Measurements from ENCODE around the gene SMARCA2.

The SMARCA2 gene

DNA sequence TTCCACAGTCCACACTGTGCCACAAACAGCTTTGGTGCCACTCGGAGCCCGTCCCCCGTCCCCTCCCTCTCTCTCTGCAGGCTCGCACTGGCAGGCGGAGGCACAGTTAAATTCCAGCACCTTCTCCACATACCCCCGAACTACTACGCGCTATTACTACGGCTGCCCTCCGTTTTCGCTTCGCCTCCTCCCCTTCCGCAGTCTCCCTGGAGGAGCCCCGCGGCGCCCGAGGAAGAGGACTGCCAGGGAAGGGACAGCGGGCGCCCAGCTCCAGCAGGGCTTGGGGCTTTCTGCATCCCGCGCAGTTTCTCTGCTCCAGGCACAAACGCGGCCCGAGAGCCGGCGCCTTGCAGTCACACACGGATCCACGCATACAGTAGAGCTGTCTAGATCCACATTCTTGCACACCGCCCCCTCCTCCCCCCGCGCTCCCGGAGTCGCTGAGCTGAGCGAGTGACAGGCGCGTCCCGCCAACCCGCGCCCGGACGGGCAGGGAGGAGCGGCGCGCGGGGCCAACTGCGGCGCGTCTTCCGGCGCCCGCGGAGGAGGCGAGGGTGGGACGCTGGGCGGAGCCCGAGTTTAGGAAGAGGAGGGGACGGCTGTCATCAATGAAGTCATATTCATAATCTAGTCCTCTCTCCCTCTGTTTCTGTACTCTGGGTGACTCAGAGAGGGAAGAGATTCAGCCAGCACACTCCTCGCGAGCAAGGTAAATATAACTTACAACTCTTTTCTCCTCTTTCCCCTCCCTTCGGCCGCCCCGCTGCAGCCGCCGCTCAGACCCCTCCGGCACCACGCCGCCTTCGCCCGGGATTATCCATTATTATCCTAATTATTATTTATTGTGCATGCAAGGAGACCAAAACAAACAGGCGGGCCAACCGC, at the start of gene SMARCA2:
Gene SMARCA2, plus strand, starts transcription at position 652 of the 885 bp plus-strand sequence. CDS start 13,676 bp downstream, outside the sequence.
- DNase-seq = peak; percentile 94
- in situ Hi-C loops (cut with HindIII; ENCODE audit: low pct_ligation_motif_present, low pct_unique_long_range_greater_than_20kb, low sequenced_read_pairs) = no loop called here

DNA sequence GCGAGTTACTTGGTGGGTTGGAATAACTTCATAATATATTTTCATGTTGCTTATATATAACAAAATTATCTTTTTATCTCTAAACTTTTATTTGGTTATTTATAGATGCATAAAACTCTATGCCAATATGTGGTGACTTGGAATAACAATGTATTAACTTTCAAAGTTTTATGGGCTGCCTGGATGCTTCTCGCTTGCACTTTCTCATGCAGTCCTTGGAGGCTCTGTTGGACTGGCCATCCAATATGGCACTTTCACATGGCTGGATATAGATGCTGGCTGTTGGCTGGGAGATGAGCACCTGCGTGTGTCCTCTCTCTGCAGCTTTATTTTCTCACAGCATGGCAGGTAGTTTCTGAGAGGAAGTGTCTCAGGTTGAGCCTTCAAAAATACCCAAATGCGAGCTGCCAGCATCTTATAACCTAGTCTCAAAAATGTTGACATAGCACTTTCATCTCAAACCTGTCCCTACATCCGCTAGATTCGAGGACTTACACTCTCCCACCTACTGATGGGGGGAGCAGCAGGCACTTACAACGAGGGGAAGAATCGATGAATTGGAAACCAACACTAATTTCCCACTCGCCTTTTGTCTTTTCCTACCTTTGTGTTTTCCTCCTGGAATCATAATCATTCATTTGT, 48.3 kb upstream of the SMARCA2 start:
- DNase-seq = no peak

DNA sequence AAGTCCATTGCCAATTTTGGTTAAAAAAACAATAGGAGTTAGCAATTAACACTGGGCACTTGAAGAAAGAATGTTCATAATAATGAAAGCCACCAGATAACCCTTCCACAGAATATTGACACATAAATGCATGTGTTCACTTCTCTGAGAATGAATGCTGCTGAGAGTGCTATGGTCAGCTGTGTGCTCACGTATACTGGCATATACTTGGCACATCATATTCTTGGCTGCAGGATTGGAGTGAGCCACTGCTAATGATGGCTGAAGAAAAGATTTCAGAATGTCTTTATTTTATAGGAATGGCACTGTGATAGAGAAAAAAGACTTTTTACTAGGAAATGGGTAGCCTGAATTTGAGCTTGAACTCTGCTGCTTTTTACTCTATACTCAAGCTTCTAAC, 46.0 kb upstream of the SMARCA2 start:
- DNase-seq = no peak
- in situ Hi-C loops (cut with HindIII; ENCODE audit: low pct_ligation_motif_present, low pct_unique_long_range_greater_than_20kb, low sequenced_read_pairs) = no loop called here

More for the DNA sequence above, 48.3 kb upstream of the SMARCA2 start:
- in situ Hi-C loops (cut with HindIII; ENCODE audit: low pct_ligation_motif_present, low pct_unique_long_range_greater_than_20kb, low sequenced_read_pairs) = no loop called here

DNA sequence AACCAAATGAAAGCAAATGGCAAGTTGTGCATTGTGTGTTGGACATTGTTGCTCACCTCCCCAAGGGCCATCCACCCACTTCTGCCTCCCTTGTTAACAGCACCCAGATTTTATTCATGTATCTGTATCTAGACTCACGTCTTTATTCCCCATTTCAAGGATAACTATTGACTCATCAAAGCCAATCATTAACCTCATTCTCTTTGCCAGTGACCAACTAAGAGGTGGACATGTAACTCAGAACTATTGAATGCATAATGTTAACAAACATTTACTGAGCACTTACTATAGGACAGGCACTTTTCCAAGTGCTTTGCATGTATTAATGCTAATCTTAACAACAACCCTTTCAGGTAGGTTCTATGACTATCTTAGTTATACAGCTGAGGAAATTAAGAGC, 45.2 kb upstream of the SMARCA2 start:
- no peak for DNase-seq
- in situ Hi-C loops (cut with HindIII; ENCODE audit: low pct_ligation_motif_present, low pct_unique_long_range_greater_than_20kb, low sequenced_read_pairs) = no loop called here

DNA sequence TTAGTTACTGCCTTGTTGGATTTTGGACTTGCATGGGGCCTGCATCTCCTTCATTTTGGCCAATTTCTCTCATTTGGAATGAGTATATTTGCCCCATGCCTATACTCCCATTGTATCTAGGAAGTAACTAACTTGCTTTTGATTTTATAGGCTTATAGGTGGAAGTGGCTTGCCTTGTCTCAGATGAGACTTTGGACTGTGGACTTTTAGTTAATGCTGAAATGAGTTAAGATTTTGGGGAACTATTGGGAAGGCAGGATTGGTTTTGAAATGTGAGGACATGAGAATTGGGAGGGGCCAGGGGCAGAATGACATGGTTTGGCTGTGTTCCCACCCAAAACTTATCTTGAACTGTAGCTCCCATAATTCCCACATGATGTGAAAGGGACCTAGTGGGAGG, 42.5 kb upstream of the SMARCA2 start:
- DNase-seq = no peak
- in situ Hi-C loops (cut with HindIII; ENCODE audit: low pct_ligation_motif_present, low pct_unique_long_range_greater_than_20kb, low sequenced_read_pairs) = no loop called here

DNA sequence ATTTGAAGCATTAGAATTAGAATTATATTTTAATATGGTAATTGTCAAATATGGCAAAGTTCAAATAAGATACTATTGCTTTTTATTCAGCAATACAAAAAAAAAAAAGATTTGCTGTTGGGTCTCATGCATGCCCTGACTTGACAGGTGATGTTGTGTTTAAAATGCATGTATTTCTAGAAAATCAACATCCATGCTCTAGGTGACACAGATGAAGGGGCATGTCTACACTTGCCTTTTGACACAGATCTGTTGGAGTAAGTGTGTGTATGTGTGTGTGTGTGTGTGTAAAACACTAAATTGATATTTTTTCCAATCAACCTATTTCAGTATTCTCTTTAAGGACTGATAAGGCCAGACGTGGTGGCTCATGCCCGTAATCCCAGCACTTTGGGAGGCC, 38.1 kb upstream of the SMARCA2 start:
- in situ Hi-C loops (cut with HindIII; ENCODE audit: low pct_ligation_motif_present, low pct_unique_long_range_greater_than_20kb, low sequenced_read_pairs) = no loop called here
- DNase-seq = no peak

DNA sequence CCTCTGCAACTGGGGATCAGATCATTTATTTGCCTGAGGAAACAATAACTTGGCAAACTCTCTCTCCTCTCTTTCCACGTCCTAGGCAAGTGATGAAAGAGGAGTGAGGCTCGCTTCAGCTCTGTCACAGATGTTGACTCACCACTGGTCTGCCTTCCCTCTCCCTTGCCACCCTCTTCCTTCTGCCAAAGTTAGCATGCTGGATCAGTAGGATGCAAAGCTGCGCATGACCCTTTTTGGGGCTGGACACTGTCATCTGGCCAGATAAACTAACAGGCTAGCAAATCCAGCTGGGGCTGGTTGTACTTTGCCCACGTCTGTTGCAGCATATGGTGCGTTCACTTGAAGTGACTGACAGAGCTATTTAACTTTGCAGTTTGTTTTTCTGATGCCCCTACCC, 36.2 kb upstream of the SMARCA2 start:
- no peak for DNase-seq
- in situ Hi-C loops (cut with HindIII; ENCODE audit: low pct_ligation_motif_present, low pct_unique_long_range_greater_than_20kb, low sequenced_read_pairs) = no loop called here

DNA sequence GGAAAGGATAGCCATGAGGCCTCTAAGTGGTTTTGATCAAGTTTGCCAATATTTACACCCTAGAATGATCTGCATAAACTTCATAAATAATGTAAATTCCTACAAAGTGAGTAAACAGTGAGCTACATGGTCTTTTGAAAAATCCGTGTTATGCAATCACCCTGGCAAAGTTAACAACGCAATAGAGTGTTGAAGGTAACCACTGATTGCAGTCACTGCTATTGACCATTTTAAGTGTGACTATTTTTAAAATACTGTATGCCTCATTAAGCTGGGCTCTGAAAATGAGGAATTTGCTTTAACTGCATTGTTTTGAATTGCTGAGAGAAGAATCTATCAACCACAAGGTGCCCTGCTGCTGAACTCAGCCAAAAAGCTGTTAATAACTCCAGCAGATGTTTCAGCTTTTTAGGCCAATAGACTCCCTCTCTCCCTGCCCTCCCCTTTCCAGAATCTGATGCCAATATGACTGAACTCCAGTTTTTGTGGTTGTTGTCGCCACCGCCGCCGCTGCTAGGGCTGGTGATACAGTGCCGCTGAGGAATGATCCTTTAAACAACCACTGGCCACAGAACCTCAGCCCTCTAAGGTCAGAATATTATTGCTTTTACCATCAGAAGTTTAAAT, 35.3 kb upstream of the SMARCA2 start:
- no peak for DNase-seq
- in situ Hi-C loops (cut with HindIII; ENCODE audit: low pct_ligation_motif_present, low pct_unique_long_range_greater_than_20kb, low sequenced_read_pairs) = no loop called here

DNA sequence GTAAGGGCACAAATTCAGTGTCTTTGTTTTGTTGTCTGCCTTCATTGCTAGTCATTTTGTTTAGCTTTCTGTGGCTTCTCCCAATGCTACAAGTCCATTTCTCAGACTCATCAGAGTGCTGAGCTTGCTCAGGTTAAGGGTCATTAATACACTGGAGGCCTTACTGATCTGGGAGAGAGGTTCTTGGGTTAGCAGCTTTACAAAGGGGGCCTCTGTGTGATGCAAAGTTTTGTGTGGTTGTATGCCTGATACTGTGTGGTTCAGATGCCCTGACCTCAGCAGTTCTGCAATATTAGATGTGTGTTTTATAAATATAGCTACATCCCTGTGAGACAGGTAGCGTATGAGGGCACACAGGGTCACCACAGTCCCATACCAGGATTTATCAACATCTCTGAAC, 34.8 kb upstream of the SMARCA2 start:
- no peak for DNase-seq
- in situ Hi-C loops (cut with HindIII; ENCODE audit: low pct_ligation_motif_present, low pct_unique_long_range_greater_than_20kb, low sequenced_read_pairs) = no loop called here

DNA sequence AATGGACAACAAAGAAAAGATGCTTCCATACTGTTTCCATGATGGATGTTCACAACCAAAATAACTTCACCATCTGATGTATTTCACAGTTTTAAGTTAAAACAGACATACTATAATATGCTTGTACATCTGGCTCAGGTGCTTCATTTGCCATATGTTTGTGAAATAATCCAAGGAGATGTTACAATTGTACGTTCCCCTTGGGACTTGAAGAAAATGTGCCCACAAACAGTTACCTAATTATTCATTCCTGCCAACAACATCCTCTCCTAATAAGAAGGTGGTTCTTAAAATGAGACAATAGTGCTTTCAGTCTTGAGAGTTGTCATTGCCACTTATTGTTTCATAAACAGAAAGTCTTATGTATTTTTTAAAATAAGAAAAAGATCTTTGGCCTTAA, 33.1 kb upstream of the SMARCA2 start:
- no peak for DNase-seq
- in situ Hi-C loops (cut with HindIII; ENCODE audit: low pct_ligation_motif_present, low pct_unique_long_range_greater_than_20kb, low sequenced_read_pairs) = no loop called here

DNA sequence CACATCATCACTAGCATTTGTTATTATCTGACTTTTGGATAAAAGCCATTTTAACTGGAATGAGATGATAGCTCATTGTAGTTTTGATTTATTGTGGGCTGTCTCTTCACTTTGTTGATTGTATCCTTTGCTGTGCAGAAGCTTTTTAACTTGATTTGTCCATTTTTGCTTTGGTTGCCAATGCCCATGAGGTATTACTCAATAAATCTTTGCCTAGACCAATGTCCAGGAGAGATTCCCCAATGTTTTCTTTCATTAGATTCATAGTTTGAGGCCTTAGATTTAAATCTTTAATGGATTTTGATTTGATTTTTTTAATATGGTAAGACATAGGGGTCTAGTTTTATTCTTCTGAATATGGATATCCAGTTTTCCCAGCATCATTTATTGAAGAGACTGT, 28.8 kb upstream of the SMARCA2 start:
- in situ Hi-C loops (cut with HindIII; ENCODE audit: low pct_ligation_motif_present, low pct_unique_long_range_greater_than_20kb, low sequenced_read_pairs) = no loop called here
- no peak for DNase-seq

DNA sequence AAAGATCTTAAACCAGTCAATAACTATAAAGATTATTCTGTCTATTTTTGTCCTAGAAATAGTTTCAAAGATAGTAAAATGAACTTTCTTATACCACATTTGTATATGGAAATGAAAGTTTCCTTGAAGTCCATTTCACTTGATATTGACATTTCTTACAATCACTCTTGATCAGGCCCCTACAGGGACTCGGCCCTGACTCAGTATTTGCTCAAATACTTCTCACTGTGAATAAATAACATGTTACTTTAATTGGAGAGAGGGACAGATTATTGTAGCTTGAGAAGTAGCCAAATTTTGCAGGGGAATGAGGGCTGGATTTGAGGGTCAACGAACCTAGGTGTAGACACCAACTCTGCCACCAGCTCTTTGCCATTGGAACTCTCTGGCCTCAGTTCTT, 25.6 kb upstream of the SMARCA2 start:
- in situ Hi-C loops (cut with HindIII; ENCODE audit: low pct_ligation_motif_present, low pct_unique_long_range_greater_than_20kb, low sequenced_read_pairs) = no loop called here

DNA sequence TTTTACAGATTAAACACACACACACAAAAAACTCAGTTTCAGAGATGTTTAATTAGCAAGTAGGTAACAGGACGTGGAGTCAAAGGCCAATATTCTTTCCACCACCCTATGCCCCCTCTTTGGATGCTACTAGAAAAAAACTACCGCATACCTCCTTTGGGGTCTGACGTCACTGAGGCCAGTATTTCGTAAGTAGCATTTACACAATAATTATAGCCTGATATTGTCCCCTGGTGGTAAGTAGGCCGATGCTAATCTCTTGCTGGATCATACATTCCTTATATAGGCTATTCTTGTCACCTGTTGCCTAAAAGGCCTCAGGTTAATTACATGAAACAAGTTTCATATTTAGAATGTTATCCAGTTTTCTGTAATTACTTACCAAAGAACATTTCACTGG, 21.0 kb upstream of the SMARCA2 start:
- in situ Hi-C loops (cut with HindIII; ENCODE audit: low pct_ligation_motif_present, low pct_unique_long_range_greater_than_20kb, low sequenced_read_pairs) = no loop called here
- DNase-seq = no peak

More for the DNA sequence above, 25.6 kb upstream of the SMARCA2 start:
- no peak for DNase-seq

DNA sequence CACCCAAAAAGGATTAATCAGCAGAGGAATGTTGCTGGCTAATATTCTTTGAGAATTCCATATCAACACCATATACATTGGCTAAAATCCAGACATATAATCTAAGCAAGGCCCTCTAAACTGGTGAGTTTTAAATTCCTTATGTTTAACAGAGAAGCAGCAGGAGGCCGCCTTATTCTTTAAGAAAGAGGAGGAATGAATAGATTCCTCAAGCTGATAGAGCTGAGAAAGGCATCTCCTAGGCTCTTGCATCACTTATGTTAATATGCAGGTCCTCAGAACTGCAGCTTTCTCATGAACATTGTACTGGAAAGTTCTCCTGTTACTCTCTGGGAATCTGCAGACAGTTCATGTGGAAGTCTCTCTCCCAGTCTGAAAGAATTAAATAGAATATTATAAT, 20.1 kb upstream of the SMARCA2 start:
- in situ Hi-C loops (cut with HindIII; ENCODE audit: low pct_ligation_motif_present, low pct_unique_long_range_greater_than_20kb, low sequenced_read_pairs) = no loop called here
- no peak for DNase-seq

DNA sequence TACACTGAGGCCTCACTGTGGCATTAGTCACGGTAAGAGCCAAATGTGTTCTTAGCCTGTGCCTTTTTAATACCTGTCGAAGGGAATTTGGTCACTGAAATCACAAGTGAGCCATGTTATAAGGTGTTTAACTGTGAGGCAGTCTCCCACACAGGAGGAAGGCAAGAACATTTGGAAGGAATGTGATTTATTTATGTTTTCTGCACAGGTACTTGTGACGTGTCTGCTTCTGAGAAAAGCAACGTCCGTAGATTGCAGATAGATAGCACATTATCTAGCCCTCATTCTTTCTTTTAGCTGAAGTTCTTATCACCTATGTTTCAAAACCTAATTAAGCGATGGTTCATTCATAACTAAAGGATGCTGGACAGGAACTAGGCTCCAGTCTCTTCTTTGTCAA, 19.0 kb upstream of the SMARCA2 start:
- no peak for DNase-seq

DNA sequence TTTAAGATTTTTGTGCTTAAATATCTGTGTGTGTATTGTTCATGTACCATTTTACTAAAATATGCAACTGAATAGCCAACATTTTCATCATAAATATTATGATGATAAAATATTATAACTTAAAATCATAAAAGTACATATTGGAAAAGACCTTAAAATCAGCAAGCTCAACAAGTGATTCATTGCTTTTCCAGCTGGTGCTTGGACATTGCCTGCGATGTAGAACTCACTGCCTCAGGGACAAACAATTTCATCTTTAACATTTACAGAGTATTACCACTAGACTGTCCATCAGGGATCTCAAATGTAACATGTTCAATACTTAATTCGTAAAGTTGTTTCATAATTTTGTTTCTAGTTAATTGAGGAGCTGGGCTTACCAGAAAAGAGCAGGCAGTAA, 17.5 kb upstream of the SMARCA2 start:
- DNase-seq = no peak
- in situ Hi-C loops (cut with HindIII; ENCODE audit: low pct_ligation_motif_present, low pct_unique_long_range_greater_than_20kb, low sequenced_read_pairs) = no loop called here

More for the DNA sequence above, 19.0 kb upstream of the SMARCA2 start:
- in situ Hi-C loops (cut with HindIII; ENCODE audit: low pct_ligation_motif_present, low pct_unique_long_range_greater_than_20kb, low sequenced_read_pairs) = no loop called here

DNA sequence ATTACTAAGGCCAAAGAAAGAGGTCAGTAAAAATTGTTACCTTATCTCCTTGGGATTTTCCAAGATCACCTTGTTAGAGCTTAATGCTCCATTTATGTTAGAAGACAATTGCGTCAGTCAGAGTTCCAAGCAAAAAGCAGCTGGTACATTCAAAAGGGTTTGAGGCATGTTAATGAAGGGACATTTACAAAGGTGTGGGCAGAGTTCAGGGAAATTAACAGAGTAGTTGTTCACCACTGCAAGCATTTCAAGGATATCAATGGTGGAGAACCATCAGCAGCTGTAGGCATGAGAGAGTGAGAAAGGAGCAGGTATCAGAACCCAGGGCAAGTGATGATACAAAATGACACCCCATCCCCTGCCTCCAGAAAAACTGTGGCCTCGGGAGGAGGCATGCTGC, 17.0 kb upstream of the SMARCA2 start:
- in situ Hi-C loops (cut with HindIII; ENCODE audit: low pct_ligation_motif_present, low pct_unique_long_range_greater_than_20kb, low sequenced_read_pairs) = no loop called here
- no peak for DNase-seq

DNA sequence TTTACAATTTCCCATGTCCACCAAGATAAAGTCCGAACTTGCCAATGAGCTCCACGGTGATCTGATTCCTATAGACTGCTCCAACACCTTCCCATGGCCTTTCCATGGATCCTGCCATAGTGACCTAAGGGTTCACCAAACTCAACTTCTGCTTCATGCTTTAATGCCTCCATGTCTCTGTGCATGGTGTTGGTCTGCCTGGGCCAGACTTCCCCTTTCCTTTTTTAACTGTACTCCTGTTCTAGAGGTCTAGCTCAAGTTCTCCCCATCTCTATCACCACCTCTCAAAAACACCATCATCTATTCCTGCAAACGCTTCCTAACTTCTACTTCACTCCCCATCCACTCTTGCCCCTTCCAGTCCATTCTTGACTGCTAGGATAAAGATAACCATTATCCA, 14.8 kb upstream of the SMARCA2 start:
- in situ Hi-C loops (cut with HindIII; ENCODE audit: low pct_ligation_motif_present, low pct_unique_long_range_greater_than_20kb, low sequenced_read_pairs) = no loop called here

DNA sequence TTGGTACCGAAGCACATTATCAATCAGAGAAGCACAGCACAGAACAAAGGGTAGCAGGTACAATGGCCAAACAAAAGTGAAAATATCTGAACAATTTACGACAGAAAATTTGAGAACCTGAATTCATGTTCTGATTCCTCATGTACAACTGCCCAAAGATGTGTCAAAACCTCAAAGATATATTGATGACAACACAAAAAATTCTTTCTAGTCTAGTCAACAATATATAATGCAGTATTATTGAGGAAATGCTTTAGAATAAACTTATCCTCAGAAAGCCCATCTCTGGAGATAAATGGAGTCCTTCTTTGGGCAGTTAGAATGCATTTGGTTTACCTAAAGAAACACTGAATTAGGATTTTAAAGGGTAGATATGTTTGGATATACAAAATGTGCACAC, 6.8 kb upstream of the SMARCA2 start:
- in situ Hi-C loops (cut with HindIII; ENCODE audit: low pct_ligation_motif_present, low pct_unique_long_range_greater_than_20kb, low sequenced_read_pairs) = no loop called here
- DNase-seq = no peak

More for the DNA sequence above, 14.8 kb upstream of the SMARCA2 start:
- no peak for DNase-seq

DNA sequence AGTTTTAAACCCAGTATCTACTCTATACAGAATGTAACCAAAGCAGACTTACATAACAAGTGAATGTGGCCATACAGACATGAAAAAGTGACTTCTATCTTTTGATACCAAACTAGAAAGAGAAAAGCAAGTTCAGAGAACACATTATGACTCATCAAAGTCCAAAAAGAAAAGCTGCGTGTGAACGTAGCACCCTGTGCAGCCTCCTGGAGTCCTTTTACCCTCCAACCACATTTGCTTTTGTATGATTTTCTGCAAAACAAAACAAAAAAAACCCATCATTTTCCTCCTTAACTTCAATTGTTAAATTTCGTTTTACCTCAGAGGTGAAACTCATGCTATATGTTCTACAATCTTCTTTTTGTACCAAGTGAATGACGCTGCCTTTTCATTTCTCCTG, 2.8 kb upstream of the SMARCA2 start:
- in situ Hi-C loops (cut with HindIII; ENCODE audit: low pct_ligation_motif_present, low pct_unique_long_range_greater_than_20kb, low sequenced_read_pairs) = no loop called here
- DNase-seq = no peak

Measured in ACHN (cell line).